Fibroblast of lung (primary cell): Measurements from ENCODE around the gene DOCK4.

Experiments used
- EZH2 ChIP-seq: IDR thresholded peaks from 2 replicates; pipeline ENCODE4 v1.5.1; 2012; ENCODE audit warnings: low read length, control low read depth, mild to moderate bottlenecking; ENCODE audit errors: missing control alignments
- TF ChIP-seq, protein P1 (sequence below), 2 donors: IDR thresholded peaks in 1 of 2; conservative IDR thresholded peaks in 1 of 2; 1 replicate in 1 of 2; 2 replicates in 1 of 2; pipeline ENCODE4 v1.5.1; 2011 to 2012; ENCODE audit warnings: low read length in 2 of 2, control low read depth in 1 of 2, inconsistent platforms in 1 of 2, low read depth in 1 of 2, mild to moderate bottlenecking in 1 of 2

DNA sequence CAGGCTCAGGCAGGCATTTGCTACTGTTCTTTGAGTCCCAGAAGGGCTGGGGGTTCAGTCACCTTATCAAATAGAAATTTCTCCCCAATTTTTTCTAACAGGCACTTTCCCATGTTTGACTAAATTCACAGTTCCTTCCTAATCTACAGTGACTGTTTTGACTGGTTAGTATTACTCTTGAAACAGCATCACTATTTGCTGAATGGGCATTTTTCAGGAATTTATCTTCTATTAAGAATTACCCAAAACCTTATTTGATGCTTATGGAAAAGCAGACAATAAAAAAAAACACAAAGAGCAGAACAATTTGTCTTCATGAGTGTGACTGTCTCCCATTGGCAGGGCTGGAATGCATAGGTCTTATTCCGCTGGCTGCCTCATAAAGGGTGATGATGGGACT lies 269.0 kb downstream of the DOCK4 start:
- TF ChIP-seq, protein P1, sequence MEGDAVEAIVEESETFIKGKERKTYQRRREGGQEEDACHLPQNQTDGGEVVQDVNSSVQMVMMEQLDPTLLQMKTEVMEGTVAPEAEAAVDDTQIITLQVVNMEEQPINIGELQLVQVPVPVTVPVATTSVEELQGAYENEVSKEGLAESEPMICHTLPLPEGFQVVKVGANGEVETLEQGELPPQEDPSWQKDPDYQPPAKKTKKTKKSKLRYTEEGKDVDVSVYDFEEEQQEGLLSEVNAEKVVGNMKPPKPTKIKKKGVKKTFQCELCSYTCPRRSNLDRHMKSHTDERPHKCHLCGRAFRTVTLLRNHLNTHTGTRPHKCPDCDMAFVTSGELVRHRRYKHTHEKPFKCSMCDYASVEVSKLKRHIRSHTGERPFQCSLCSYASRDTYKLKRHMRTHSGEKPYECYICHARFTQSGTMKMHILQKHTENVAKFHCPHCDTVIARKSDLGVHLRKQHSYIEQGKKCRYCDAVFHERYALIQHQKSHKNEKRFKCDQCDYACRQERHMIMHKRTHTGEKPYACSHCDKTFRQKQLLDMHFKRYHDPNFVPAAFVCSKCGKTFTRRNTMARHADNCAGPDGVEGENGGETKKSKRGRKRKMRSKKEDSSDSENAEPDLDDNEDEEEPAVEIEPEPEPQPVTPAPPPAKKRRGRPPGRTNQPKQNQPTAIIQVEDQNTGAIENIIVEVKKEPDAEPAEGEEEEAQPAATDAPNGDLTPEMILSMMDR (conservative IDR thresholded peaks at IDR 0.05 in 1 of 2, IDR thresholded peaks at IDR 0.05 in 1 of 2; ENCODE audit: low read depth in 1 of 2, low read length in 2 of 2), result no peak
- no peak for TF ChIP-seq EZH2
